ENCODE results near the gene THAP7. TPM values are rescaled to one million over a fixed set of nuclear protein-coding genes. Genes with fewer than 3 reads are reported as not detected.

The THAP7 gene
- total RNA-seq, 1 donor from 2014 or later, result 34.9 TPM

DNA sequence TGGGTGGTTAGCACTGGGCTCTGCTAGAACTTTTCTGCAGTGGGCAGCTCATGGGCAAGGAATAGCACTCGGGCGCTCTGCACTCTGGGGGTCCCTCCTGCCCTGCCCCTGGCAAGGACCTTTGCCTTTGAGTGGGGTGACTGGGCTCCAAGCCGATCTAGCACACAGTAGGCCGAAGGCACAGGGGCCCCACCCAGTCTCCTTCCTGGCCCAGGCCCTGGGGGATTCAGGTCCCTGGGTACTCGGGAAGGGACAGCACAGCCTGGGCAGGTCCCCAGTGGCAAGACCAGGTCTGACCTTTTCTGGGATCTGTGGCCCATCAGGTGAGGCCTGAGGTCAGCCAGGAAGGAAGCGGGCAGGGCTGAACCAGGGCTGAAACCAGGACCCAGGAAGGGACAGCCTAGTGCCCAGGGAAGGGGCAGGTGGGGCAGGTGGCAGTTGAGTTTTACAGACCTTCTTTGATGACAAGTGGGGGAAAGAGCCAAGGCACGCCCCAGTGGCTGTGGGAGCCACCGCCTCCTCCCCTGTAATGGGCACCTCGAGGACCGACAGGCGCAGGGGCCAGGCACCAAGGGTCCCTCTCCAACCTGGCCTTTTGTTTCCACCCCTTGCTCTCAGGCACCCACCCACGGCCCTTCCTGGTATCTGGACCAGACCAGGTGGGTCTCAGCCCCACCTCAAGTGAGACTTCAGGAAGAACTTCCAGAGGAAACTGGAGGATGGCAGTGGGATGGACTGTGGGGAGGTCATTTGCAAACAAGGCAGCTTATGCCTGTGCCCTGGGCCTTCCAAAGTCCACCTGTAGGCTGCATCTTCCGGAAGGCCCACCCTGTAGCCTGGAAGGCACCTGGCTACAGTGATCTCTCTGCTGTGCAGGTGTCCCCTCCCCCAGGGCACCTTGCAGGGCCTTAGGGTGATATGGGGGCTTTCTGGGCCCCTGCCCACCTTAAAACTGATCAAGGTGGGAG is 35.7 kb downstream of the THAP7 start:
- Histone ChIP-seq H3K4me1 (peaks cover 5% of the 10 kb centered on the region), H3K27ac (no peak overlapping the region), H3K27me3 (no peaks in the 10 kb centered on the region), H3K9me3 (no peaks in the 10 kb centered on the region), H3K4me3 (no peak overlapping the region), H3K36me3 (no peaks in the 10 kb centered on the region)
- no peak for TF ChIP-seq POLR2A (IDR thresholded peaks at IDR 0.05)
- intact Hi-C loops (cut with DNase I), result no loop called here
- no peak for DNase-seq (ENCODE audit: extremely low spot score in 2 of 2)

GRCh38 chr22:20965104-20965887 is 36.6 kb downstream of the THAP7 start:
- DNase-seq (ENCODE audit: extremely low spot score in 2 of 2), result no peak
- TF ChIP-seq POLR2A (IDR thresholded peaks at IDR 0.05) (no peak), POLR2AphosphoS5 (IDR thresholded peaks at IDR 0.05; ENCODE audit: insufficient read depth in 1 of 2, low read depth in 1 of 2) (no peak)
- TF ChIP-seq, protein P1, sequence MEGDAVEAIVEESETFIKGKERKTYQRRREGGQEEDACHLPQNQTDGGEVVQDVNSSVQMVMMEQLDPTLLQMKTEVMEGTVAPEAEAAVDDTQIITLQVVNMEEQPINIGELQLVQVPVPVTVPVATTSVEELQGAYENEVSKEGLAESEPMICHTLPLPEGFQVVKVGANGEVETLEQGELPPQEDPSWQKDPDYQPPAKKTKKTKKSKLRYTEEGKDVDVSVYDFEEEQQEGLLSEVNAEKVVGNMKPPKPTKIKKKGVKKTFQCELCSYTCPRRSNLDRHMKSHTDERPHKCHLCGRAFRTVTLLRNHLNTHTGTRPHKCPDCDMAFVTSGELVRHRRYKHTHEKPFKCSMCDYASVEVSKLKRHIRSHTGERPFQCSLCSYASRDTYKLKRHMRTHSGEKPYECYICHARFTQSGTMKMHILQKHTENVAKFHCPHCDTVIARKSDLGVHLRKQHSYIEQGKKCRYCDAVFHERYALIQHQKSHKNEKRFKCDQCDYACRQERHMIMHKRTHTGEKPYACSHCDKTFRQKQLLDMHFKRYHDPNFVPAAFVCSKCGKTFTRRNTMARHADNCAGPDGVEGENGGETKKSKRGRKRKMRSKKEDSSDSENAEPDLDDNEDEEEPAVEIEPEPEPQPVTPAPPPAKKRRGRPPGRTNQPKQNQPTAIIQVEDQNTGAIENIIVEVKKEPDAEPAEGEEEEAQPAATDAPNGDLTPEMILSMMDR (IDR thresholded peaks at IDR 0.05), result no peak
- Histone ChIP-seq H3K4me3 (peak overlapping the region; percentile 30 to 44), H3K27ac (no peak overlapping the region), H3K36me3 (no peaks in the 10 kb centered on the region), H3K4me1 (peaks cover 5% of the 10 kb centered on the region), H3K9me3 (no peaks in the 10 kb centered on the region), H3K27me3 (no peaks in the 10 kb centered on the region)
- intact Hi-C loops (cut with DNase I), result no loop called here

GRCh38 chr22:20964799-20965103 is 37.2 kb downstream of the THAP7 start:
- intact Hi-C loops (cut with DNase I), result no loop called here
- Histone ChIP-seq H3K27ac (no peak overlapping the region), H3K36me3 (no peaks in the 10 kb centered on the region), H3K27me3 (no peaks in the 10 kb centered on the region), H3K4me3 (peak overlapping the region; percentile 27 to 44), H3K9me3 (no peaks in the 10 kb centered on the region), H3K4me1 (peaks cover 5% of the 10 kb centered on the region)
- TF ChIP-seq POLR2A (IDR thresholded peaks at IDR 0.05), result no peak
- TF ChIP-seq POLR2AphosphoS5 (IDR thresholded peaks at IDR 0.05; ENCODE audit: insufficient read depth in 1 of 2, low read depth in 1 of 2), result no peak
- TF ChIP-seq, protein P1 (IDR thresholded peaks at IDR 0.05), result no peak
- no peak for DNase-seq (ENCODE audit: extremely low spot score in 2 of 2)

GRCh38 chr22:20964090-20964798 is 37.7 kb downstream of the THAP7 start:
- Histone ChIP-seq H3K36me3 (no peaks in the 10 kb centered on the region), H3K27ac (no peak overlapping the region), H3K9me3 (no peaks in the 10 kb centered on the region), H3K4me1 (peaks cover 5% of the 10 kb centered on the region), H3K27me3 (no peaks in the 10 kb centered on the region), H3K4me3 (peak overlapping the region; percentile 27 to 44)
- no peak for DNase-seq (ENCODE audit: extremely low spot score in 2 of 2)
- intact Hi-C loops (cut with DNase I), result no loop called here
- no peak for TF ChIP-seq POLR2AphosphoS5 (IDR thresholded peaks at IDR 0.05; ENCODE audit: insufficient read depth in 1 of 2, low read depth in 1 of 2)
- TF ChIP-seq POLR2A (IDR thresholded peaks at IDR 0.05), result no peak
- TF ChIP-seq, protein P1 (IDR thresholded peaks at IDR 0.05), result no peak
